H1 (cell line): ENCODE data around the gene IL17RD. TPM values are rescaled to one million over a fixed set of nuclear protein-coding genes. Genes with fewer than 3 reads are reported as not detected.
A peak's percentile ranks its signal among the peaks of the same experiment; 100 is the strongest.

Source experiments
- CBX8 ChIP-seq: fragments of 300-800, 300-1000 bp; sonication (generic); IDR thresholded peaks from 2 replicates; pipeline ENCODE4 v1.7.1; 2016; ENCODE audit warnings: low read depth, low read length, borderline replicate concordance
- CHD2 ChIP-seq: IDR thresholded peaks from 2 replicates; pipeline ENCODE4 v1.6.1; 2012; ENCODE audit warnings: low read length, improper control_type of control experiment
- CTBP2 ChIP-seq: IDR thresholded peaks from 2 replicates; pipeline ENCODE4 v1.7.0; 2011; ENCODE audit warnings: borderline replicate concordance, mild to moderate bottlenecking, moderate library complexity, mixed read lengths, low read length; ENCODE audit not compliant: insufficient read depth, insufficient read length
- EGR1 ChIP-seq: IDR thresholded peaks from 2 replicates; pipeline ENCODE4 v1.6.1; 2011; ENCODE audit warnings: low read depth, low read length, borderline replicate concordance
- HDAC2 ChIP-seq, 2 experiments: fragments of 300-600 bp in 1 of 2; sonication (generic) in 1 of 2; IDR thresholded peaks; 2 replicates each; pipeline ENCODE4 v1.6.1; 2011 to 2012; ENCODE audit warnings: low read depth in 2 of 2, low read length in 2 of 2, mild to moderate bottlenecking in 2 of 2, moderate library complexity in 2 of 2, borderline replicate concordance in 1 of 2, inconsistent platforms in 1 of 2
- SIRT6 ChIP-seq: IDR thresholded peaks from one replicate; pipeline ENCODE4 v1.7.1; 2012; ENCODE audit warnings: low read length, inconsistent platforms
- TAF1 ChIP-seq: IDR thresholded peaks from 2 replicates; pipeline ENCODE4 v1.6.1; 2011; ENCODE audit warnings: mild to moderate bottlenecking, low read depth, low read length
- TBP ChIP-seq: IDR thresholded peaks from 2 replicates; pipeline ENCODE4 v1.6.1; 2011; ENCODE audit warnings: low read depth, low read length, improper control_type of control experiment
- polyA plus RNA-seq, 7 experiments: library from polyadenylated mRNA; depleted of rRNA in 3 of 7; stranded (reverse) in 5 of 7; unstranded in 2 of 7; fragments of >200 nt in 5 of 7; fragments of 200-250 nt in 2 of 7; gene quantifications; 1 replicate in 5 of 7; 2 replicates in 1 of 7; 4 replicates in 1 of 7; pipeline versions ENCODE4 v1.2.1 to v1.2.3, GENCODE V29; 2011 to 2013; ENCODE audit warnings: missing spikeins in 2 of 7, mixed read lengths in 2 of 7
- total RNA-seq: library from RNA; stranded (reverse); fragmentation: NEBNext Ultra II Directional; extraction: Animal tissue kit (Norgen Biotek cat#: 25700); gene quantifications from 2 replicates; pipeline ENCODE4 v1.2.1, GENCODE V29; 2021
- TF ChIP-seq, protein P1 (sequence below): fragments of 300-600 bp; sonication (generic); IDR thresholded peaks from 2 replicates; pipeline ENCODE4 v1.7.1; 2012; ENCODE audit warnings: low read length, moderate library complexity, mild to moderate bottlenecking, inconsistent platforms; ENCODE audit not compliant: insufficient replicate concordance

IL17RD gene
- total and polyA plus RNA-seq, 2 of the 8 experiments (the other 6 are each of a cell fraction or from before 2014, with no cell fraction given), result 10.9 to 48.9 TPM

DNA sequence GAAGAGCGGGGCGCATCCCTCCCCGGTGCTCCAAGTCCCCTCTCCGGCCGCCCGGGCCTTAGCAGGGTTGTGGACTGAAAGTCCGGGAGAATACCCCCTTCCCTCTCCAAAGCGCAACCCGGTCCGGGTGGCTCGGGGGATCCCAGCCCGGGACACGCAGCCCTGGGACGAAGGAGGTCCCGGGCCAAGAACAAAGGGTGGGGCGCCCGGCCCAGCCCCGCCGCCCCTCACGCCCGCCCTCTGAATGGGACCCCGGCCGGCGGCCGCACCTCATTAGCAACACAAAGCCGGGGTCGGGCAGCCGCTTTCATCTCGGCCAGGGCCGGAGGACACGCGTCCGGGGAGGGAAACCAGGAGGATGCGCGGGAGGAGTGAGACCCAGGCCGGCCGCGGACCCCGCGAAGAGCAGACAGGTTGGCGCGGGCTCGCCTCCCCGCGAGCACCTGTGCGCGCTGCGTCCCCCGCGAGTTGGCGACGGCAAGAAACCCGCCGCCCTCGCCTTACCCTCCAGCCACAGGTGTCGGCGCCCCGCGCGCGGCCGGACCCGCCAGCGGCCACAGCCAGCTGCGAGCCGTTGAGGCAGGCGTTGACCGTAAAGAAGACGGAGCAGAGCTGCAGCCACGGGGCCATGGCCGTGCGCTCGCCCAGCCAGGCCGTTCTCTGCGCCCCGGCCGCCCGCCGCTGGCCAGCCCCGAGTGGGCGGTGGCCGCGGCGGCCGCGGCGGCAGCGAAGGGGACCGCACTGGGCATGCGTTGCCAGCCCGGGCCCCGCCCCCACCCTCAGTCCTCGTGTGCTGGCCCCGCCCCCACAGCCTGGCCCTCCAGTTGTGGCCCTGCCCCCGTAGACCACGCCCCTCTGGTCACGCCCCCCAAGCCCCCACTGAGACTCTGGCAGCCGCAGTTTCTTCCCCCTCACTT lies at the start of gene IL17RD (continued):
- TF ChIP-seq, protein P1, sequence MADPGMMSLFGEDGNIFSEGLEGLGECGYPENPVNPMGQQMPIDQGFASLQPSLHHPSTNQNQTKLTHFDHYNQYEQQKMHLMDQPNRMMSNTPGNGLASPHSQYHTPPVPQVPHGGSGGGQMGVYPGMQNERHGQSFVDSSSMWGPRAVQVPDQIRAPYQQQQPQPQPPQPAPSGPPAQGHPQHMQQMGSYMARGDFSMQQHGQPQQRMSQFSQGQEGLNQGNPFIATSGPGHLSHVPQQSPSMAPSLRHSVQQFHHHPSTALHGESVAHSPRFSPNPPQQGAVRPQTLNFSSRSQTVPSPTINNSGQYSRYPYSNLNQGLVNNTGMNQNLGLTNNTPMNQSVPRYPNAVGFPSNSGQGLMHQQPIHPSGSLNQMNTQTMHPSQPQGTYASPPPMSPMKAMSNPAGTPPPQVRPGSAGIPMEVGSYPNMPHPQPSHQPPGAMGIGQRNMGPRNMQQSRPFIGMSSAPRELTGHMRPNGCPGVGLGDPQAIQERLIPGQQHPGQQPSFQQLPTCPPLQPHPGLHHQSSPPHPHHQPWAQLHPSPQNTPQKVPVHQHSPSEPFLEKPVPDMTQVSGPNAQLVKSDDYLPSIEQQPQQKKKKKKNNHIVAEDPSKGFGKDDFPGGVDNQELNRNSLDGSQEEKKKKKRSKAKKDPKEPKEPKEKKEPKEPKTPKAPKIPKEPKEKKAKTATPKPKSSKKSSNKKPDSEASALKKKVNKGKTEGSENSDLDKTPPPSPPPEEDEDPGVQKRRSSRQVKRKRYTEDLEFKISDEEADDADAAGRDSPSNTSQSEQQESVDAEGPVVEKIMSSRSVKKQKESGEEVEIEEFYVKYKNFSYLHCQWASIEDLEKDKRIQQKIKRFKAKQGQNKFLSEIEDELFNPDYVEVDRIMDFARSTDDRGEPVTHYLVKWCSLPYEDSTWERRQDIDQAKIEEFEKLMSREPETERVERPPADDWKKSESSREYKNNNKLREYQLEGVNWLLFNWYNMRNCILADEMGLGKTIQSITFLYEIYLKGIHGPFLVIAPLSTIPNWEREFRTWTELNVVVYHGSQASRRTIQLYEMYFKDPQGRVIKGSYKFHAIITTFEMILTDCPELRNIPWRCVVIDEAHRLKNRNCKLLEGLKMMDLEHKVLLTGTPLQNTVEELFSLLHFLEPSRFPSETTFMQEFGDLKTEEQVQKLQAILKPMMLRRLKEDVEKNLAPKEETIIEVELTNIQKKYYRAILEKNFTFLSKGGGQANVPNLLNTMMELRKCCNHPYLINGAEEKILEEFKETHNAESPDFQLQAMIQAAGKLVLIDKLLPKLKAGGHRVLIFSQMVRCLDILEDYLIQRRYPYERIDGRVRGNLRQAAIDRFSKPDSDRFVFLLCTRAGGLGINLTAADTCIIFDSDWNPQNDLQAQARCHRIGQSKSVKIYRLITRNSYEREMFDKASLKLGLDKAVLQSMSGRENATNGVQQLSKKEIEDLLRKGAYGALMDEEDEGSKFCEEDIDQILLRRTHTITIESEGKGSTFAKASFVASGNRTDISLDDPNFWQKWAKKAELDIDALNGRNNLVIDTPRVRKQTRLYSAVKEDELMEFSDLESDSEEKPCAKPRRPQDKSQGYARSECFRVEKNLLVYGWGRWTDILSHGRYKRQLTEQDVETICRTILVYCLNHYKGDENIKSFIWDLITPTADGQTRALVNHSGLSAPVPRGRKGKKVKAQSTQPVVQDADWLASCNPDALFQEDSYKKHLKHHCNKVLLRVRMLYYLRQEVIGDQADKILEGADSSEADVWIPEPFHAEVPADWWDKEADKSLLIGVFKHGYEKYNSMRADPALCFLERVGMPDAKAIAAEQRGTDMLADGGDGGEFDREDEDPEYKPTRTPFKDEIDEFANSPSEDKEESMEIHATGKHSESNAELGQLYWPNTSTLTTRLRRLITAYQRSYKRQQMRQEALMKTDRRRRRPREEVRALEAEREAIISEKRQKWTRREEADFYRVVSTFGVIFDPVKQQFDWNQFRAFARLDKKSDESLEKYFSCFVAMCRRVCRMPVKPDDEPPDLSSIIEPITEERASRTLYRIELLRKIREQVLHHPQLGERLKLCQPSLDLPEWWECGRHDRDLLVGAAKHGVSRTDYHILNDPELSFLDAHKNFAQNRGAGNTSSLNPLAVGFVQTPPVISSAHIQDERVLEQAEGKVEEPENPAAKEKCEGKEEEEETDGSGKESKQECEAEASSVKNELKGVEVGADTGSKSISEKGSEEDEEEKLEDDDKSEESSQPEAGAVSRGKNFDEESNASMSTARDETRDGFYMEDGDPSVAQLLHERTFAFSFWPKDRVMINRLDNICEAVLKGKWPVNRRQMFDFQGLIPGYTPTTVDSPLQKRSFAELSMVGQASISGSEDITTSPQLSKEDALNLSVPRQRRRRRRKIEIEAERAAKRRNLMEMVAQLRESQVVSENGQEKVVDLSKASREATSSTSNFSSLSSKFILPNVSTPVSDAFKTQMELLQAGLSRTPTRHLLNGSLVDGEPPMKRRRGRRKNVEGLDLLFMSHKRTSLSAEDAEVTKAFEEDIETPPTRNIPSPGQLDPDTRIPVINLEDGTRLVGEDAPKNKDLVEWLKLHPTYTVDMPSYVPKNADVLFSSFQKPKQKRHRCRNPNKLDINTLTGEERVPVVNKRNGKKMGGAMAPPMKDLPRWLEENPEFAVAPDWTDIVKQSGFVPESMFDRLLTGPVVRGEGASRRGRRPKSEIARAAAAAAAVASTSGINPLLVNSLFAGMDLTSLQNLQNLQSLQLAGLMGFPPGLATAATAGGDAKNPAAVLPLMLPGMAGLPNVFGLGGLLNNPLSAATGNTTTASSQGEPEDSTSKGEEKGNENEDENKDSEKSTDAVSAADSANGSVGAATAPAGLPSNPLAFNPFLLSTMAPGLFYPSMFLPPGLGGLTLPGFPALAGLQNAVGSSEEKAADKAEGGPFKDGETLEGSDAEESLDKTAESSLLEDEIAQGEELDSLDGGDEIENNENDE, result no peak
- no peak for TF ChIP-seq SIRT6
- no peak for TF ChIP-seq TBP
- TF ChIP-seq HDAC2 (IDR thresholded peaks at IDR 0.05; ENCODE audit: borderline replicate concordance in 1 of 2, low read depth in 2 of 2, low read length in 2 of 2), result peak in 1 of 2 experiments; percentile 12; a peak in 1 of 4 replicates
- no peak for TF ChIP-seq CHD2
- TF ChIP-seq CTBP2, result no peak
- no peak for TF ChIP-seq CBX8
- TF ChIP-seq EGR1, result 0 out of 2 replicates have a peak, but pooled peaks have one; percentile 18
- TF ChIP-seq TAF1, result peak; percentile 72
